CD4-positive, alpha-beta T cell treated with Interferon alpha-2 for 1 hour (primary cell): ENCODE data around the gene RPE65.
"Not testable (repeated sequence)": the region's sequence is repeated elsewhere in the genome, so short reads cannot be mapped to it uniquely, and the experiment has no call there.

Experiments
- DNase-seq, 2 donors: peaks; one replicate each; pipeline ENCODE4 v3.0.0-alpha.2; 2020 to 2022

The RPE65 gene

DNA sequence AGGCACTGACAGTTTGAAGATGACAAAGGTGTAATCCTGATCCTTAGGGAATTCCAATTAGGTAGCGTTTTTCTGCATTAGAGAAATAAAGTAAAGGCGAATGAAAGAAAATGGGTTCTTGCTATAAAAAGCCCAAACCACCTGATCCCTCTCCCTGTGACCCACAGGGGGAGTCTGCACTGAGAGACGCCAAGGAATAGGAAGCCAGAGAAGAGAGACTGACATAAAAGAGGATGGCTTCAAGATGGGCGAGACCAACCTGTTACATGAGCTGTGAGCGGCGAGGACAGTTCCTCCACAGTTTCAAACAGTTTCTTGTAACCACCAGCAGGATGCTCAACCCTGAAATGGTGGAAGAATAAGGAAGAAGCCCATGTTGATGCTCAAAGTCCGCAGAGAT is 1.4 kb downstream of the RPE65 start:
- no peak for DNase-seq

DNA sequence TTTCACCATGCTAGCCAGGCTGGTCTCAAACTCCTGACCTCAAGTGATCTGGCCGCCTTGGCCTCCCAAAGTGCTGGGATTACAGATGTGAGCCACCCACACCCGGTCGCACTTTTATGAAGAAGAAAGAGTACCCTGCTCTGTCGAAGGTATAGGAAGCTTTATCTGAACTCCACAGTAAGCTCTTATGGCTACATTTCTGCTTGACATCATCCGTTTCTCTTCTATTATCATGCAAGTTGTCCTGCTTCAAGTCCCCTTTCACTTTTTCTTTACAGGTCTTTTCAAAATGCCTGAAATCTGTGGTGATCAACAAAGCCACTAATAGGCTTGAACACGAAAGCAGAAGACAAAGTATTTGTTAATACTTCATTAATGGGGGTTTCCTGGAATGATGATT is 4.0 kb downstream of the RPE65 start:
- no peak for DNase-seq

DNA sequence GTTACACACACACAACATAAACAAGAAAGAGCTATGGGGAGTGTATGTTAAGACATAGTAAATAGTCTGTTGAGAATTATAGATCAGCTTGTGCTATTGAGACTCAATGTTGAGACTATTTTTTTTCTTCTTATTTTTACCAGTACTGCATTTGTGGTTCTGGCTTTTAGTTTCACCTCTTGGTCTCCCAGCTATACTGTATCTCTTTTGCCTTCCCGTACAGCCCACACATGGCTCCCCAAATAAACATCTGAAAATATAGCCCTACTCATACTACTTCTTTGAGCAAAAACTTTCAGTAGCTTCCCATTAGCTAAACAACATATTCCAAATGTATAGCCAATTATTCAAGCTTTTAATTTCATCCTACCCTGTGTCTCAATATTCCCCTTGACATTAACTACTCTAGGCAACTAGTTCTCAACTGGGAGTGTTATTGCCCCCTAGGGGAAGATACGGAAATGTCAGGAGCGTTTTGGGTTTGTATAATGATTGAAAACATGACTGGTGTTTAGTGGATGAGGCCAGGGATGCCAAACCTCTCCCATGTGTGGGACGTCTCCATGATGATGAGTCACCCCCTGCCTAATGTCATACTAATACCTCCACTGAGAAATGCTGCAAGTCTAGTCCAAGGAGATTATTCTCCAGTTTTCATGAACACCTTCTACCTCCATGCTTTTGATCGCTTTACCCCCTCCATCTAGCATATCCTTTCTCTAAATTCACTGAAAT is 6.8 kb downstream of the RPE65 start:
- DNase-seq = peak; percentile 2

DNA sequence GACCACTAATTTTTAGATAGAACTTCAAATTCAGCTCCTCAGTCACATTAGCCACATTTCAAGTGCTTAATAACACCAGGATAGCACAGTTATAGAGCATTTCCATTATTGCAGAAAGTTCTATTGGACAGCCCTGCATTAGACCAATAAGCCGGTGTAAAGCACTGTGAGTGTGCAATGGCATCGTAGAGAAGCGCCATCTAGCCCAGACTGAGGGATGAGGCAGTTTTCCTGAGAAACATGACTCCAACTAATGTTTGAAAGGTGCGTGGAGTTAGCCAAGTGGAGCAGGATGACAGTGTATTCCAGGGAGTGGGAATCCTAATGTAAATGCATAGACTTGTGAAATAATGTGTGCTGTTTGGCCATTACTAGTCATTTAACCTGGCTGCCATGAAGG is 7.7 kb downstream of the RPE65 start:
- no peak for DNase-seq

DNA sequence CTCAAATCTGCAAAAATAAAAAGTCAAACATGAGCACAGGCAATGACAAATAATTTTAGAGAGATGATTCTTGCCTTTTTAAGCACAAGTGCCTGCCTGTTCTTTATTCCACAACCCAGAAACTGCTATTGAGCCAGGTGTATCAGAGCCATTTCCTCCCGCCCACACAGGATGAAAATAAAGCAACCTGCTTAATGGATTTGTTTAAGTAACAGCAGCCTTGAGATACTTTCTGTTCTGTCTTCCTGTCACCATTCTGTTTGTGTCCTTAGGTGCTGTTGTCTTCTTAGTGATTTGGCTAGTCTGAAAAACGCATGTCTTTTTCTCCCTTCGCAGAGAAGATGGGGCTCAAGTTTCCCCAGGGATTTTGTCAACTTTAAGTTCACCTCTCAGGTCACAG is 11.4 kb downstream of the RPE65 start:
- no peak for DNase-seq

DNA sequence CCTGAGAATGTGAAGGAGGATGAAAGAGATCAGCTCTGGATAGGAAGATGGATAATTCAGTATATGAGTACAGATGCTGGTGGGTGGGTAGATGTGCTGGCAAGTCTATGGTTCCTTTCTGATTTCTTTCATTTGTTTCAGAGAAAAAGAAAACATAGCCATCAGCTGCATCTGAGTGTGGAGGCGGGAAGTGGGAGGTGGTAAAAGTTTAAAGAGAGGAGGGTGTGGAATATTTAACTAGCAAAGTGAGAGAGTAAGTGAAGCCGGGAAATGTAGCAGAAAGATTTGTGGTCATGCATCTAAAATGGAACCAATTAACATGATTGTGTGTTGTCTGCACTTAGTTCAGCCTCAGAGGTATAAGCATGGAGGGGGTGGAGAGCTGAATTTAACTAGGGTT is 16.4 kb downstream of the RPE65 start:
- no peak for DNase-seq

DNA sequence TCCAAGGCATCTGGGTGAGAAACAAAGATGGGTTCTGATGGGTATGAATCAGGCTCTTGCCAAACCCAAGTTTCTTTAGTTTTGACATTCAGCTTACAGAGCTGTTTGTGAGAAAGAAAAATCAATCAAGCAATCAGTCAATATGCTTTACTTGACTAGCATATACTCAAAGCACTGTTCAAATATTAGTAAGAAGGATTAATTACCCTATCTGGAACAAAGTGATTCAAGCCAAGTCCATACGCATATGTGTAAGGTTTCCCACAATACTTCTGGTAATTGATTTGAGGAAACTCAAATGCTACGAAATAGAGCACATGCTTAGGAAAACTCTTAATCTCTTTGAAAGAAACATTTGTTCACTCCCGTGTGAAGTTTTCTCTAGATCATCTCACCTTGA is 18.7 kb downstream of the RPE65 start:
- DNase-seq = no peak

DNA sequence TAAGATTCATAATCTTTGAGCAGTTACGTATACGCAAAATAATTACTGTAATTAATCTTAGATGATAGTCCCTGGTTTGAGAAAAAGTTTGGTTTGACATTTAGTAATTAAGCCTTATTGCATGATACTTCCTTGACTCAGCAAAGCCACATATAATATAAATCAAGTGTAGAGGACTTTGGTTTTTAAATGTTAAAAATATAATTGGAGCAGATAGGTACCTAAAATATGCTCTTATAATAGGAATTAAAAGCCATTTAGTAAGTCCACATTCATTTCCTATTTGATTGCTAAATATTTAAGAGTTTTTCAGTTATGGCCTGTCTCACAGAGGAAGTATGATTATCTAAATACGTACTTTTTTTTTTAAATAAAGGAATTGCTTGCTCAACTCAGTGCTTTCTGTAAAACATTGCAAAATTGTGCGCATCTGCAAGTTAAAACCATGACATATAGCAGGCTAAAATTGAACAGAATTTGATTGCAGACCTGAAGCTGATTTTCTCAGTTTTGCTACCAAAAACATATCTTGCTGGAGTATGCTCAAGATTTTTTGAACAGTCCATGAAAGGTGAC is 20.4 kb downstream of the RPE65 start:
- DNase-seq = no peak

DNA sequence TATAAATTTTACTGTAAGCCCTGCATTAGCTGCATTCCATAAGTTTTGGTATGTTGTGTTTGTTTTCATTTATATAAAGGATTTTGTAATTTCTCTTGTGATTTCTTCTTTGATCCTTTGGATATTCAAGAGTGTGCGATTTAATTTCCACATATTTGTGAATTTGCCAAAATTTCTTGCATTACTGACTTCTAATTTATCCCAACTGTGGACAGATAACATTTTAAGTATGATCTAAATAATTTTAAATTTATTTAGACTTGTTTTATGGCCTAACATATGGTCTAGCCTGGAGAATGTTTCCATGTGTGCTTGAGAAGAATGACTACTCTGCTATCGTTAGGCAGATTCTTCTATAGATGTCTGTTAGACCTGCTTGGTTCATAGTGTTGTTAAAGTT is 23.2 kb downstream of the RPE65 start:
- DNase-seq = no peak

DNA sequence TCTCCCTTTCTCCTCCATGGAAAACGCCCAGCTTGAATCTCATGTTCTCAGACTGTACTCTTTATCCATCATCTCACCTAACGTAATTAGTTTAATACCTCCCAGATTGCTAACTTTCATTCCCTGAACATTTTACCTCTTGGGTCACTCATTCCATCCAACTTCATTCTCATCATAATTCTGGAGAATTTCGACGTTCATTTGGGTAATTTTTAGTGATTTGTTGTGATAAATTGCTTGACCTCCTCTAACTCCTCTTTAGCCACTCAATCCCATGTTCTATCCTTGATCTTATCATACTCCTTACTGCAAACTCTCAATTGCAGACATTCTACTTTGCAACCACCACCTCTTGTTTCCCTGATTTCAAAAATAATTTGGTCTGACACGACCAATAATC is 28.4 kb downstream of the RPE65 start:
- DNase-seq = no peak

DNA sequence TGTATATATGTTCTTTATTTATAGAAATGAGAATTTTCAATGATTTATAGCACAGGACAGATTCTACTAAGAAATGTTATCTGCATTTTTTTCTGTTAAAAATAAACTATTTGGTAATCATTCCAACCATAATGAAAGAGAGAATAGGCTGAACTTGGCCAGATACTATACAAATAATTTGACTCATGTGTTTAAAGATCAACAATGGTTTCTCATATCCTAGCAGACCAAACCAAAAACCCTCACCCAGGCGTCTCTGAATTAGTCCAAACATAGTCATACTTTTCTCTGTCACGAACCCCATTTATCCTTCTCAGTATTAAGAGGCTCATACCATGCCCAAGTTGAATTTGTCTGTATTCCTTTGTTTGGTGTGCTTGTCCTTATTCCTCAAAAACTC is 40.3 kb downstream of the RPE65 start:
- no peak for DNase-seq

DNA sequence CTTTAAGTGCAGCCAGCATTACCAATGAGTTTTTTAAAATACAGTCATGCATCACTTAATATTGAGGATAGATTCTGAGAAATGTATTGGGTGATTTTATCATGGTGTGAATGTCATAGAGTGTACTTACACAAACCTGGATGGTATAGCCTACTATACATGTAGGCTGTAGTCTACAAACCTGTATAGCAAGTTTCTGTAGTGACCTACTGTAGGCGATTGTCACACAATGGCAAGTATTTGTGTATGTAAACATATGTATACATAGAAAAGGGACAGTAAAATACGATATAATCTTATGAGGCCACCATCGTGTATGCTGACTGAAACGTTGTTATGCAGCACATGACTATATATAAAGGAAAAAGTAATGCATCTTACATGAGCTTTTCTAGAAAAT is 48.2 kb downstream of the RPE65 start:
- no peak for DNase-seq

DNA sequence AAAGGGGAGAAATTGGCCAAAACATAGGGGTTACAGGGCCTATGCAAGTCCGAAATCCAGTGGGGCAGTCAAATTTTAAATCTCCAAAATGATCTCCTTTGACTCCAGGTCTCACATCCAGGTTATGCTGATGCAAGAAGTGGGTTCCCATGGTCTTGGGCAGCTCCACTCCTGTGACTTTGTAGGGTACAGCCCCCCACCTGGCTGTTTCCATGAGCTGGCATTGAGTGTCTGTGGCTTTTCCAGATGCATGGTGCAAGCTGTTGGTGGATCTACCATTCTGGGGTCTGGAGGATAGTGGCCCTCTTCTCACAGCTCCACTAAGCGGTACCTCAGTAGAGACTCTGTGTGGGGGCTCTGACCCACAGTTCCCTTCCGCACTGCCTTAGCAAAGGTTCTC is 54.2 kb downstream of the RPE65 start:
- not testable (repeated sequence) for DNase-seq

DNA sequence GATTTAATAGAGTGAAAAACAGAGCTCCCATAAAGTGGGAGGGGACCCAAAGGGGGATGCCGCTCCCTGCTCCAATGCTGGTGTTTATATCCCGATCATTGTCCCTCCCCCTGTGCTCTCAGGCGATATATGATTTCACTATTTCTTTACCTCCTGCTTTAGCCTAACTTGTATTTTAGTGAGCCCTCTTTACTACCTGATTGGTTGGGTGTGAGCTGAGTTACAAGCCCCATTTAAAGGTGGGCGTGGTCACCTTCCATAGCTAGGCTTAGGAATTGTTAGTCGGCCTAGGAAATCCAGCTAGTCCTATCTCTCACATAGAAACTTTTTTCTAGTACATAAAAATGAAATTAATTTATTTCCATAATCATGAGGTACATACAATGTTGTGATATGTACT is 57.3 kb downstream of the RPE65 start:
- not testable (repeated sequence) for DNase-seq

DNA sequence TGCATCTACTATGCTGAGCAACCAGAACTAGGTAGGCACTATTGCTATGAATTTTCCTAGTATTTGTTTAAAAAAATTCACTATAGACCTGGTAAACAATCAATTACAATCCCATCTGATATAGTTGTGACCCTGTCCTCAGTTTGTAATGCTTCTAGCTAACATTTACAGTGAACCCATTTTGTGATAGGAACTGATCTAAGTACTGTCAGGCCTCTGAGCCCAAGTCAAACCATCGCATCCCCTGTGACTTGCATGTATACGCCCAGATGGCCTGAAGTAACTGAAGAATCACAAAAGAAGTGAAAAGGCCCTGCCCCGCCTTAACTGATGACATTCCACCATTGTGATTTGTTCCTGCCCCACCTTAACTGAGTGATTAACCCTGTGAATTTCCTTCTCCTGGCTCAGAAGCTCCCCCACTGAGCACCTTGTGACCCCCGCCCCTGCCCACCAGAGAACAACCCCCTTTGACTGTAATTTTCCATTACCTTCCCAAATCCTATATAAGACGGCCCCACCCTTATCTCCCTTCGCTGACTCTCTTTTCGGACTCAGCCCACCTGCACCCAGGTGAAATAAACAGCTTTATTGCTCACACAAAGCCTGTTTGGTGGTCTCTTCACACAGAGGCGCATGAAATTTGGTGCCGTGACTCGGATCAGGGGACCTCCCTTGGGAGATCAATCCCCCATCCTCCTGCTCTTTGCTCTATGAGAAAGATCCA is 63.8 kb downstream of the RPE65 start:
- DNase-seq = not testable (repeated sequence)

DNA sequence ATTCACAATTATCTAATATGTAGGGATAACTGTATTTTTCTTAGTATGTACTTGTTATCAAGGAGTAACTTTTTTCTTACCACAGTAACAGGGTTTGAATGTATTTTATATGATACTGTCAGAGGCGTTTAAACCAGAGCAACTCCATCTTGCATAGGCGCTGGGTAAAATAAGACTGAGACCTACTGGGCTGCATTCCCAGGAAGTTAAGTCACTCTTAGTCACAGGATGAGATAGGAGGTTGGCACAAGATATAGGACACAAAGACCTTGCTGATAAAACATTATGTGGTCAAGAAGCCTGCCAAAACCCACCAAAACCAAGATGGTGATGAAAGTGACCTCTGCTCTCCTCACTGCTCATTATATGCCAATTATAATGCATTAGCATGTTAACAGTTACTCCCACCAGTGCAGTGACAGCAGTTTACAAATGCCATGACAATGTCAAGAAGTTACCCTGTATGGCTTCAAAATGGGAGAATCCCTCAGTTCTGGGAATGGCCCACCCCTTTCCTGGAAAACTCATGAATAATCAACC is 64.8 kb downstream of the RPE65 start:
- no peak for DNase-seq

DNA sequence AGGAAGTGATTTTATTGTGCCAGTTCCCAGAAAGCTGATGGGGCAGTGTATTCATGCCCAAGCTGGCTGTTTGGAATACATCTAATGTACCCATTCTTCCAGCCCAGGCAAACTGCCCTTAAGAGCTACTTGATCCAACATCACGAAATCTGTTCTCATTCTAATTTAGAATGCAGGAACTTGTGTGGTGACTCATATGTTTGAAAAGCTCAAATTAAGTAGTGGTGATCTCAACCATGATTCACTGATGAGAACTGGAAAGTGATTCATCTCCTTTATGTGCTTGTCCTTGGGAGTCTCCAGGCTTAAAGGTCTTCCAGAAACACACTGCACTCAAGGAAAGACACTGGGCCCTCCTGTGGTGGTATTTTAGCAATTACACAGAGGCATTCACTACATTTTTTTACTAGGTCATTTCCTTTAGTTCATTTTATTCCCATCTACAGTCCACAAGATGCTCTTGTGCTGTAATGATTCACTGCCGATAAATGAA is 65.4 kb downstream of the RPE65 start:
- no peak for DNase-seq

DNA sequence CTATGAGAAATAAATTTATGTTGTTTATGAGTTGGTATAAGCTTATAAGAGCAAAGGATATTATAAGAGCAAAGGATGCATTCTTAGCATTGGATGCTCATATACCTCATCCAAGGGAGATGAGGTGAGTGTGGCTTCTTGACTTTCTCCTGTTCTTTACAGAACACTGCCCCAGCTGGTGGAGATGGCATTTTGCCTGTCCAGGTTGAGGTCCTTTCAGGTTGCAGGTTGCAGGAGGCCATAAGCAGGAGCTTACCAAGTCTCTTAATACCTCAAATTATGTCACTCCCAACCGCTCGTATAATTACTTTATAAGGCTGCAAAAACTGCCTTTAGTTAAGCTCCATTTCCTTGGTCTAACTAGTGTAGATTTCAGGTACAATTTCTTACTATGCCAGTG is 66.7 kb downstream of the RPE65 start:
- no peak for DNase-seq

DNA sequence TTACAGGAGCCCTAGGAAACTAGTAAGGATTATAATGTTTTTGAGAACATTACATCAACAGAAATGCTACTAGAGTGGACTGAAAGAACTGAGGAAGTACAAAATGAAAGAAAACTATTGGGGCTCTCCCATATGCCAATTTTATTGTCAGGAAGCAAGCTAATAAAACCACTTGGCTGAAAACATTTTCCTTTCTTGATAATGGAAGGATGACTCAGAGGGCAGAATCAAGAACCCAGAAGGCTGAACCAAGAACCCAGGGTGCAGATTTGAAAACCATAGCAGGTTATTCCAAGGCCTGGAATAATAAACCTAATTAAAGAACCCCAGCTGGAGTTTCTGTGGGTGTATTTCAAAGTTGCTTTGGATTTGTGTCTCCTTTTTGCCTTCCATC is 70.7 kb downstream of the RPE65 start:
- DNase-seq = no peak
